Uterus (tissue), 4 donors: ENCODE data around the gene KATNAL1. TPM values are rescaled to one million over a fixed set of nuclear protein-coding genes. Genes with fewer than 3 reads are reported as not detected.
A peak's percentile ranks its signal among the peaks of the same experiment; 100 is the strongest.

Experiments used
- DNase-seq, 2 donors: peaks; one replicate each; pipeline ENCODE4 v3.0.0-alpha.2; 2019 to 2020
- H3K27ac ChIP-seq, 2 donors: fragments of 200-600 bp; sonication (generic); 1 replicate in 1 of 2; 2 replicates in 1 of 2; pipeline ENCODE4 v1.5.1; 2016 to 2018
- H3K27me3 ChIP-seq, 2 donors: fragments of 200-600 bp; sonication (generic); one replicate each; pipeline ENCODE4 v1.5.1; 2018 to 2019; ENCODE audit warnings: control low read depth in 1 of 2
- H3K36me3 ChIP-seq, 2 donors: fragments of 200-600 bp; sonication (generic); one replicate each; pipeline ENCODE4 v1.5.1; 2019; ENCODE audit warnings: control low read depth in 1 of 2
- H3K4me1 ChIP-seq, 2 donors: fragments of 200-600 bp; sonication (generic); one replicate each; pipeline ENCODE4 v1.5.1; 2018 to 2019; ENCODE audit warnings: control low read depth in 1 of 2
- H3K4me3 ChIP-seq, 2 donors: fragments of 200-600 bp; sonication (generic); 1 replicate in 1 of 2; 2 replicates in 1 of 2; pipeline ENCODE4 v1.5.1; 2018 to 2019; ENCODE audit warnings: mild to moderate bottlenecking in 1 of 2
- H3K9me3 ChIP-seq, 2 donors: fragments of 200-600 bp; sonication (generic); one replicate each; pipeline ENCODE4 v1.5.1; 2019; ENCODE audit warnings: control low read depth in 1 of 2
- POLR2A ChIP-seq, 2 donors: fragments of 450-650 bp; IDR thresholded peaks; one replicate each; pipeline ENCODE4 v1.6.1; 2016; ENCODE audit warnings: antibody characterized with exemption in 2 of 2, mild to moderate bottlenecking in 1 of 2, moderate library complexity in 1 of 2
- intact Hi-C: fragments of 100-400 bp; cut with DNase I; formaldehyde crosslinking; loops from one replicate; pipeline ENCODE4 v1.15.1; 2023; ENCODE audit warnings: low total_unique reads
- total RNA-seq, 4 donors: library from RNA; depleted of rRNA in 3 of 4; stranded (reverse); fragments of >200 nt in 3 of 4; gene quantifications; one replicate each; pipeline versions ENCODE4 v1.1.0 to v1.2.4, GENCODE V29; 2014 to 2023
- TF ChIP-seq, protein P1 (sequence below), 4 experiments: fragments of 200-600 bp in 2 of 4; fragments of 450-650 bp in 2 of 4; sonication (generic) in 2 of 4; IDR thresholded peaks; one replicate each; pipeline ENCODE4 v1.5.1; 2016 to 2019; ENCODE audit warnings: antibody characterized with exemption in 4 of 4, mild to moderate bottlenecking in 2 of 4, moderate library complexity in 1 of 4
- donor health status: DM: yes; HTN: yes; CAD: no.

KATNAL1 gene
- total RNA-seq, 4 donors from 2014 or later = 24.1 to 65.3 (median 49.9) TPM

DNA sequence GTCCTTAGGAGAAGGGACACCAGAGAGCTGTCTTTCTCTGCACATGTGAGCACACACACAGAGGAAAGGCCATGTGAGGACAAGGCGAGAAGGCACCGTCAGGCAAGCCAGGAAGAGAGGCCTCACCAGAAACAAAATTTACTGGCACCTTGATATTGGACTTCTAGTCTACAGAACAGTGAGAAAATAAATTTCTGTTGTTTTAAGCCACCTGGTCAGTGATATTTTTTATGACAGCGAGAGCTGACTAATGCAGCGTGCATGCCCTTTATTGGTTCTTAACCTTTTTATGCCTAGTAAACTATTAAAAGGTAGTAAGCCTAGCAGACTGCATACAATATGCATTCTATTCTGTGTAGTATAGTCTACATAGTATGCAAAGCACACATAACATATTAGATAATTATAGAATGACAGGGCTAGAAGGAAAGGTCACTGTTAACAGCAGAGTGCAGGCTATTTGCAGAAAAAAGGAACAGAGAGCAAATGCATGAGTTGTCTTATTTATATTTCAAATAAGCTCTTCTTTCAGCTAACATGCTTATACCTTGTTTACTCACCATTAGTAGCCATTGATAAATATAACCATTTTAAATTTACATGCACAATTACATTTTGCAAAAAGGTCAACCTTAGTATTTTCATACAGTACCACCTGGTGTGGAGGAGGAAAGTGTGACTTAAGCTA is 25.2 kb upstream of the KATNAL1 start:
- Histone ChIP-seq H3K4me3 (no peak overlapping the region), H3K27me3 (no peaks in the 10 kb centered on the region), H3K4me1 (peaks cover 0 to 10% of the 10 kb centered on the region in 2 donors), H3K9me3 (no peaks in the 10 kb centered on the region), H3K36me3 (no peaks in the 10 kb centered on the region), H3K27ac (peak overlapping the region; percentile 71 to 74)
- DNase-seq = peak in 1 of 2 donors; percentile 36
- TF ChIP-seq, protein P1, sequence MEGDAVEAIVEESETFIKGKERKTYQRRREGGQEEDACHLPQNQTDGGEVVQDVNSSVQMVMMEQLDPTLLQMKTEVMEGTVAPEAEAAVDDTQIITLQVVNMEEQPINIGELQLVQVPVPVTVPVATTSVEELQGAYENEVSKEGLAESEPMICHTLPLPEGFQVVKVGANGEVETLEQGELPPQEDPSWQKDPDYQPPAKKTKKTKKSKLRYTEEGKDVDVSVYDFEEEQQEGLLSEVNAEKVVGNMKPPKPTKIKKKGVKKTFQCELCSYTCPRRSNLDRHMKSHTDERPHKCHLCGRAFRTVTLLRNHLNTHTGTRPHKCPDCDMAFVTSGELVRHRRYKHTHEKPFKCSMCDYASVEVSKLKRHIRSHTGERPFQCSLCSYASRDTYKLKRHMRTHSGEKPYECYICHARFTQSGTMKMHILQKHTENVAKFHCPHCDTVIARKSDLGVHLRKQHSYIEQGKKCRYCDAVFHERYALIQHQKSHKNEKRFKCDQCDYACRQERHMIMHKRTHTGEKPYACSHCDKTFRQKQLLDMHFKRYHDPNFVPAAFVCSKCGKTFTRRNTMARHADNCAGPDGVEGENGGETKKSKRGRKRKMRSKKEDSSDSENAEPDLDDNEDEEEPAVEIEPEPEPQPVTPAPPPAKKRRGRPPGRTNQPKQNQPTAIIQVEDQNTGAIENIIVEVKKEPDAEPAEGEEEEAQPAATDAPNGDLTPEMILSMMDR (IDR thresholded peaks at IDR 0.05) = no peak
- TF ChIP-seq POLR2A (IDR thresholded peaks at IDR 0.05) = no peak
- intact Hi-C loops = no loop called here

DNA sequence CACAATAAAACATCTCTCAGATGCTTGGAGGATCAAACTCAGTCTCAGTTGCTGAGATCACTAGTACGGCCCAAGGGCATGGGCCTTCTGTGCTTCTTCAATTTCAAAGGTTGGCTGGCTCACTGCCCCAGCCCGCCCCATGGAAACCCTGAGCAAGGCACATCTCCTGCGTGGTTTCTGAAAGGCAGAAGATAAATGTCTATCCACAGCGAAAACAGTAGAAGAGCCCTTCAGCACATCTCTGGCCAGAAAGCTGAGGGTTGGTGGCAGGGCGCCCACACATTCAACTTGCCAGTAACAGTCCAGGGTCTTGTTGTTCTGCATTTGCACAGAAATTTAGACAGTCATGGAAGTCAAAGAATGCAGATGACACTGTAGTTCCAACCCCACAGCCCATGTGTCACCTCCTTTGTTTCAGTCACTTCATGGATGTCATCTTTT is 24.0 kb upstream of the KATNAL1 start:
- intact Hi-C loops = no loop called here
- H3K27ac ChIP-seq = peak overlapping the region; percentile 71 to 74
- H3K4me1 ChIP-seq = peaks cover 0 to 10% of the 10 kb centered on the region in 2 donors
- peak; percentile 92 to 93 for DNase-seq
- no peaks in the 10 kb centered on the region for H3K9me3 ChIP-seq
- no peaks in the 10 kb centered on the region for H3K36me3 ChIP-seq
- no peaks in the 10 kb centered on the region for H3K27me3 ChIP-seq
- TF ChIP-seq POLR2A (IDR thresholded peaks at IDR 0.05) = no peak
- TF ChIP-seq, protein P1 (IDR thresholded peaks at IDR 0.05) = no peak
- H3K4me3 ChIP-seq = no peak overlapping the region

DNA sequence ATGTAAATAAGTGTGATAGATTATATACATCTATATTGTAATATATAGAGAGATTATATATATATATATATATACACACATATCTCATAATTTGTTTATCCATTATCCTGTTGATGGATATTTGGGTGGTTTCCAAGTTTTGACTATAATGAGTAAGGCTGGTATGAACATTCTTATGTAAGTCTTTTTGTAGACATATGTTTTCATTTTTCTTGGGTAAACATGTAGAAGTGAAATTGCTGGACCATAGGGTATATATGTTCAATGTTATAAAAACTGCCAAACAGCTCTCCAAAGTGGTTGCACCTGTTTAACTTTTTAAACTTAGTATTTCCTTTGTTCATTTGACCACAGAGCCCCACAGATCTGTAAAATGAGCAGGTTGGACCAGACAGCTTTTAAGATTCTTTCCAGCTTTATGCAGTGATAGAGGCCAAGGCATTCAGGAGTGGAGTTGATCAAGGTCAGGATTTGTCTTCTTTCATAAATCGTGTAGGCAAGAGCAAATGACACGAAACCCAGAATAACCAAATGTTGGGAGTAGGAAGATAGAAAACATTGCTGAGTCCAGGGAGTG is 21.7 kb upstream of the KATNAL1 start:
- Histone ChIP-seq H3K9me3 (no peaks in the 10 kb centered on the region), H3K4me3 (no peak overlapping the region), H3K4me1 (peaks cover 0 to 10% of the 10 kb centered on the region in 2 donors), H3K36me3 (no peaks in the 10 kb centered on the region), H3K27ac (peak overlapping the region in 1 of 2 donors; percentile 74), H3K27me3 (no peaks in the 10 kb centered on the region)
- DNase-seq = no peak
- intact Hi-C loops = no loop called here
- TF ChIP-seq, protein P1 (IDR thresholded peaks at IDR 0.05) = no peak
- TF ChIP-seq POLR2A (IDR thresholded peaks at IDR 0.05) = no peak

DNA sequence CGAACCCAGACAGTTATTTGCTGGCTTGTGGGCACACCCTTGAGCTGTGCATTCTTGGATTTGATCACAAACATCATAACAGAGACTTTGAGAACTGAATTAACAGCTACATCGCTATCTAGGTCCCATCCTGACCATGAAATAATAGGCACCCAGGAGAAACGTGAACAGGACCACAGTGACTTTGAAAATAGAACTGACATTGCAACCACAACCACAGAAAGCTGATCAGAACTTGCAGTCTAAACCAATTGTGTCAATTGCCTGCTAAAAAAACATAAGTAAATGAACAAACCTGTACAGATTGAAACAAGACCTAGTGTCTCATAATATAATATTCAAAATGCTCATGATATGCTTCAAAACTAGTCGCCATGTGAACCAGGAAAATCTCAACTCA is 18.3 kb upstream of the KATNAL1 start:
- Histone ChIP-seq H3K36me3 (no peaks in the 10 kb centered on the region), H3K4me3 (no peak overlapping the region), H3K4me1 (no peaks in the 10 kb centered on the region), H3K27me3 (no peaks in the 10 kb centered on the region), H3K9me3 (no peaks in the 10 kb centered on the region), H3K27ac (no peak overlapping the region)
- TF ChIP-seq POLR2A (IDR thresholded peaks at IDR 0.05) = no peak
- TF ChIP-seq, protein P1 (IDR thresholded peaks at IDR 0.05) = no peak
- intact Hi-C loops = no loop called here
- DNase-seq = no peak

DNA sequence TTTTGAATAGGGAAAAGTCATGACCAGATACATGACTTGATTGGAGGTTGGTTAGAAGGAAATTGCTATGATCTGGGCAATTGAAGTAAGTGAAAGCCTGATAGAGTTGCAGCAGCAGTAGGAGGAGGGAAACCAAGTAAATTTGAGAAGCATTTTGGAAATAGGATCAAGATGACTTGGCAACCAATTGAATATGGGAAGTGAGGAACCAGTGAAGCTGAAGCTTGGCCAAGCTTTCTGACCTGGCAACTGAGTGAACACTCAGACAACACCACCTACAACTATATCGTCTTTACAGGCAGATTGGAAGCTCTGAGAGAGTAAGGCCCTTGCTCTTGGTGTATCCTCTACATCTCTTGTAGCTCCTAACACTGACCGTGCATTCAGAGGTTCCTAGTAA is 16.2 kb upstream of the KATNAL1 start:
- Histone ChIP-seq H3K27ac (no peak overlapping the region), H3K4me1 (no peaks in the 10 kb centered on the region), H3K4me3 (no peak overlapping the region), H3K27me3 (no peaks in the 10 kb centered on the region), H3K9me3 (no peaks in the 10 kb centered on the region), H3K36me3 (no peaks in the 10 kb centered on the region)
- DNase-seq = no peak
- intact Hi-C loops = no loop called here
- no peak for TF ChIP-seq POLR2A (IDR thresholded peaks at IDR 0.05)
- TF ChIP-seq, protein P1 (IDR thresholded peaks at IDR 0.05) = no peak
